ENCODE measurements around the gene MROH8.
A peak's percentile ranks its signal among the peaks of the same experiment; 100 is the strongest.

The MROH8 gene

GRCh38 chr20:37178839-37179682, at the start of gene MROH8, which contains the start of gene RPN2:
TSS of gene MROH8 (minus strand) at chr20:37179548.
TSS of gene RPN2 (plus strand) at chr20:37179330. CDS start at chr20:37179357, 27 bp downstream.
- peak; percentile 98 for DNase-seq

- DNase-seq, result no peak
Measured at GRCh38 chr20:37228656-37229055, 49.3 kb upstream of the MROH8 start.

- DNase-seq, result no peak
Measured at GRCh38 chr20:37228082-37228481, 48.7 kb upstream of the MROH8 start.

GRCh38 chr20:37226889-37227288, 47.5 kb upstream of the MROH8 start:
- DNase-seq, result no peak

GRCh38 chr20:37225146-37225545, 45.8 kb upstream of the MROH8 start:
- DNase-seq, result no peak

- no peak for DNase-seq
Measured at GRCh38 chr20:37223053-37223452, 43.7 kb upstream of the MROH8 start.

DNA sequence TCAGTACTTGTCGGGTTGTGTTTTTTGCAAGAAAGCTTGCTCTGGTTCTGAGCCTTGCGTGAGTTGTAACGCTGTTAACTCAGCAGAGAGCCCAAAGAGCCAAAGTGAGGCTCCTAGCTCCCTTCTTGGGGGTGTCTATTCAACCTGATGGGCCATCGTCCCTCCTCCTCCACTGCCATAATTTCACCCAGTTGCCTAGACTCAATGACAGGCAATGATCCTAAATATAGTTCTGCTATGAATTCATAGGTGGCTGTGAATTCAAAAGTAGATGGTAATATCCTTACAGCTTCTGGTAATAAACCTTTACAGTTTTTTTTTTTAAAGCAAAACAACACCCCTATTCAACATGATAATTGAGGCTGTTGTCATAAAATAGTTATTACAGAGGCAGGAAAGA, 42.7 kb upstream of the MROH8 start:
- DNase-seq, result no peak

DNA sequence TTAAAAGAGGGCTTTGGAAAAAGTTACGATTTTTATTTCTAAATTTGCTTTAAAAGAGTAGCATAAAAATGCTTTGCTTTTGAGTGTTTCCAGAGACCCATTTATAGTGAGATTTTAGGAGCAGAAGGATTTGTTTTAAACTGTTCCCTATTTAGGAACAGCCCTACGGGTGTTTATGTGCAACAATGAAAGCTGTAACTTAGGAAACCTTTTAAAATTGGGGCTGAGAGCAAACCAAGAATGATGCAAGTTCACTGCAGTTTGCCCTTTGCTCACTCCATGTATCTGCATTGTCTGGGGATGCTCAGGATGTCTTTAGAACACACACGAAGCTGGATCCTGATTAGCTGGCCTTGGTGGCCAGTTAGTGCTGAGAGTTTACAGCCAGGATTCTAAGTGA, 41.4 kb upstream of the MROH8 start:
- no peak for DNase-seq

DNA sequence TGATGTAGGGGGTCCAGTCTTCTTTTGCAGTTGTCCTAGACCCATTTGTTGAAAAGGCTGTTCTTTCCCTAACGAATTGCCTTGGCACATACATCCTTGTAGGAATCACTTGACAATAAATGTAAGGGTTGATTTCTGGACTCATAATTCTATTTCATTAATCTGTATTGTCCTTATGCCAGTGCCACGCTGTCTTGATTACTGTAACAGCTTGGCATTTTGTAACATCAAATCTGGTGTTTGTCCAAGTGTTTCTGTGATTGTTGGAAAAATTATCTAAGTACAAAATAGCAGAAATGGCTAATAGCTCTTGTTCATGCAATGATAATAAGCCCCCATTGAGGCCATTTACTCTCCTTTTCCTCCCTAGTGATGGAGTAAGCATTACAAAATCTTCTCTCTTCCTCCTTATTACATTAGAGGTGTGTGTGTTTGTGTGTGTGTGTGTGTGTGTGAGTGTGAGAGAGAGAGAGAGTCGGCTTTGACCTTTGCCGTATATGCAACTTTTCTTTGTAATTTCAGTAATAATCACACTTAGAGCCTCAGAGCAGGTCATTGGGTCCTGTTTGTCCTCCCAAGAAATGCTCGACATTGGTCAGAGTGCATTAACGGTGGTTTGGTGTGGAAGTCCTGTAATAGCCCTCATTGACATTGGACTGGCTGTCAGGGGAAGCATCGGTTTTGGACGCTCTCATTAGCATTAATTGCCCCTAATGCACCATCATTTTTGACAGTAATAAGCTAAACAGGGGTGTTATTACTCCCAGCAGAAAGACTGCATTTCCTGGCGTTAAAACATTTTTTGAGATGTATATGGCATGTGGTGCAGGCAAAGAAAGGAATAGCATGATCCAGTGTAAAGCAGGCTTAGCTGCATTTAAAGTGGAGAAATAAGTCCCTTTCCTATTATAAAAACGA, 40.7 kb upstream of the MROH8 start:
- peak; percentile 22 for DNase-seq

- DNase-seq, result no peak
Measured at GRCh38 chr20:37218976-37219375, 39.6 kb upstream of the MROH8 start.

GRCh38 chr20:37218441-37218840, 39.1 kb upstream of the MROH8 start:
- no peak for DNase-seq

DNA sequence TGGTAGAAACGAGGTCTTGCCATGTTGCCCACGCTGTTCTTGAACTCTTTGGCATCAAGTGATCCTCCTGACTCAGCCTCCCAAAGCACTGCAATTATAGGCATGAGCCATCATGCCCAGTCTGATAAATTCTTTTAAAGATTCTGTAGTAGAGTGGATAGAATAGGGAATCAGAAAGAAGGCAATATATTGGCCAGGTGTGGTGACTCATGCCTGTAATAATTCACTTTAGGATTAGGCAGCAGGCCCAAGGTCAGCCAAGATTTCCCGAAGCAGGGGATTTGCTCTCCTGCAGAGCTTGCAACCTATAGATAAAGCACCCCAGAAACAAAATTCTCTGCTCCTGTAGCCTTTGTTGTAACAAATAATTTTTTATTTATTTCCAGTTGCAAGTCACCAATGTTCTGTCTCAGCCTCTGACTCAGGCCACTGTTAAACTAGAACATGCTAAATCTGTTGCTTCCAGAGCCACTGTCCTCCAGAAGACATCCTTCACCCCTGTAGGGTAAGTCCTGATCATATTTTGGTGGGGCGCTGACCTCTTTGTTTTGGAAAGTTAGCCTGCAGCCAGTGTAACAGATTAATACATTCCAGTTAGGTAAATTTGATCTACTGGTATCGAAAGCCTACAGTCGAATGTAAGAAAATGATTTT, 30.4 kb upstream of the MROH8 start:
- DNase-seq, result no peak

- no peak for DNase-seq
Measured at GRCh38 chr20:37209193-37209592, 29.8 kb upstream of the MROH8 start.

DNA sequence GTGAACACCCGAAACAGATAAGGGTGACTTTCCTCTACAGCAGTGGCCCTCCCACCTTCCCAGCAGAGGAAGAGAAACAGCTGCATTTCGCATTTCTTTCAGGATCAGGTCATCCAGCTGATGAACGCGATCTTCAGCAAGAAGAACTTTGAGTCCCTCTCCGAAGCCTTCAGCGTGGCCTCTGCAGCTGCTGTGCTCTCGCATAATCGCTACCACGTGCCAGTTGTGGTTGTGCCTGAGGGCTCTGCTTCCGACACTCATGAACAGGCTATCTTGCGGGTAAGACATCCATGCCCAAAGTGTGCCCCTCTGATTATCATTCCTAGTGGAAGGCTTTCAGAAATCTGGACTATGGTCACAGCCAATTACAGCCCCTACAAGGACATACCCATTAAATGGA, 27.8 kb upstream of the MROH8 start:
- DNase-seq, result no peak

GRCh38 chr20:37205794-37206193, 26.4 kb upstream of the MROH8 start:
- DNase-seq, result peak; percentile 58

- no peak for DNase-seq
Measured at GRCh38 chr20:37205130-37205529, 25.8 kb upstream of the MROH8 start.

- DNase-seq, result no peak
Measured at GRCh38 chr20:37204056-37204455, 24.7 kb upstream of the MROH8 start.

DNA sequence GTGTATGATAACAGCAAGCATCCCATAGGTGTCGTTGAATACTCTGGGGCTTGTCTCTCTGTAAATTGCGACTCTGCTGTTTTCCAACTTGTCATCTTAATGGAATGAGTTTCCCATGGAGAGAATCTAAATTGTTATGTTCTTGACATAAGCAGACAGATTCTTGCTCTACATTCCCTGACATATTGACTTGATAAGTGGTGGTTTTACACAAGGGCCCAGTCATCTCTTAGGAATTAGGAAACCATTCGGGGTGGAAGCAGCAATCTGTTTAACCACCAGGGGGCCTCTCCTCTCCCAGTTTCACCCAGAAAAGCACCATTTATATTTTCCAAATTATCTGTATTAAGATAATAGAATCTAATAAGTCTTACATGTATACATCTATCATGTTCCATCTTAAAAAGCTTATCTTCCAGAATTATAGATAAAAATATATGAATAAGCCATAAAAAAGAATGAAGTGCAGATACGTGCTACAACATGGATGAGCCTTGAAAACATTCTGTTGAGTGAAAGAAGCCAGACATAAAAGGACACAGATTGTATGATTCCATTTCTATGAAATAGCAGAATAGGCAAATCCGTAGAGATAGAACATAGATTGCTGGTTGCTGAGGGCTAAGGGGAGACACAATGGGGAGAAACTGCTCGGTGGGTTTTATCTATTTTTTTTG, 23.1 kb upstream of the MROH8 start:
- DNase-seq, result peak; percentile 46

DNA sequence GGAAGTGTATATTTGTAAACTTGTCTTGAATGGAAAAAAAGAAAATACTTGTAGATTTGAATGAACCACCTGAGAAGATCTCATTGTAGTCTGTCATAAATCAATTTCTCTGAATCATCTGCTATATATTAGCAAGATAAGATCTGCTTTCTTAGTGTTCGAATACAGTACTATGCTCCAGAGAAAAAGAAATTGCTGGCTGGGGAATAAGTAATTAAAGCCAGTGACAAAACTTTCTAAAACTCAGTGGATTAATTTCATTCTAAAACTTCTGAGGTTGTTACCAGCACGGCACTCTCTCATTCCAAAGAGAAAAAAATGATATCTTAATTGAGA, 22.4 kb upstream of the MROH8 start:
- DNase-seq, result no peak

GRCh38 chr20:37200926-37201826, 21.8 kb upstream of the MROH8 start:
- DNase-seq, result no peak

GRCh38 chr20:37200376-37200775, 21.0 kb upstream of the MROH8 start:
- no peak for DNase-seq

Data from NCI-H146 (cell line).